PC-3 (cell line): ENCODE measurements around the gene PITX2. TPM values are rescaled to one million over a fixed set of nuclear protein-coding genes. Genes with fewer than 3 reads are reported as not detected.

Source experiments
- ATAC-seq: fragments of 200-7000 bp; cut with Tn5 transposase; 2 replicates; pipeline ENCODE4 v1.9.1; 2020; ENCODE audit warnings: mild to moderate bottlenecking, moderate library complexity
- BruUV-seq: library from RNA; stranded (reverse); fragments of 400-500 nt; replicated peaks from 2 replicates; lab custom pipeline; 2021; lab: Mats Ljungman, UMichigan
- CTCF ChIA-PET: fragments of 300-600 bp; sonication (Branson Sonifier 250); formaldehyde crosslinking; loops from one replicate; lab custom pipeline; 2022; ENCODE audit warnings: antibody characterized with exemption; lab: Charles Lee
- POLR2A ChIA-PET: fragments of 300-600 bp; sonication (Branson Sonifier 250); formaldehyde crosslinking; loops from one replicate; lab custom pipeline; 2022; ENCODE audit warnings: antibody characterized with exemption; ENCODE audit not compliant: unreplicated experiment; lab: Charles Lee
- DNase-seq: peaks from one replicate; pipeline ENCODE4 v3.0.0-alpha.2; 2015
- H2AFZ ChIP-seq: fragments of 300-600 bp; sonication (generic); 2 replicates; pipeline ENCODE4 v1.6.0; 2016; ENCODE audit warnings: antibody characterized with exemption, low read length
- H3F3A ChIP-seq: fragments of 300-600 bp; sonication (generic); one replicate; pipeline ENCODE4 v1.6.0; 2017; ENCODE audit warnings: antibody characterized with exemption, low read length, control low read depth, mild to moderate bottlenecking; ENCODE audit not compliant: unreplicated experiment
- H3K27ac ChIP-seq: fragments of 300-600 bp; sonication (generic); 2 replicates; pipeline ENCODE4 v1.5.1; 2016; ENCODE audit warnings: mild to moderate bottlenecking, low read length
- H3K27me3 ChIP-seq: fragments of 300-600 bp; sonication (generic); 2 replicates; pipeline ENCODE4 v1.6.1; 2016; ENCODE audit warnings: low read length, mixed read lengths
- H3K36me3 ChIP-seq: fragments of 300-600 bp; sonication (generic); 2 replicates; pipeline ENCODE4 v1.6.1; 2016; ENCODE audit warnings: low read depth, mixed run types, low read length, mixed read lengths
- H3K4me1 ChIP-seq: fragments of 300-600 bp; sonication (generic); 2 replicates; pipeline ENCODE4 v1.5.1; 2016; ENCODE audit warnings: low read length; ENCODE audit not compliant: insufficient read depth
- H3K4me2 ChIP-seq: fragments of 300-600 bp; sonication (generic); 2 replicates; pipeline ENCODE4 v1.6.0; 2016; ENCODE audit warnings: low read length
- H3K4me3 ChIP-seq: fragments of 300-600 bp; sonication (generic); 2 replicates; pipeline ENCODE4 v1.5.1; 2016; ENCODE audit warnings: mild to moderate bottlenecking, low read length, mixed read lengths
- H3K79me2 ChIP-seq: fragments of 300-600 bp; sonication (generic); 2 replicates; pipeline ENCODE4 v1.6.1; 2017; ENCODE audit warnings: low read length, mixed read lengths
- H3K9ac ChIP-seq: fragments of 300-600 bp; sonication (generic); 2 replicates; pipeline ENCODE4 v1.6.0; 2016; ENCODE audit warnings: mild to moderate bottlenecking, low read length
- H3K9me2 ChIP-seq: fragments of 300-600 bp; sonication (generic); replicated peaks from 2 replicates; pipeline ENCODE4 v1.6.1; 2016; ENCODE audit warnings: mixed run types, low read length, mixed read lengths
- H3K9me3 ChIP-seq: fragments of 300-600 bp; sonication (generic); 2 replicates; pipeline ENCODE4 v1.6.1; 2016; ENCODE audit warnings: low read length, mixed read lengths
- H4K20me1 ChIP-seq: fragments of 300-600 bp; sonication (generic); 2 replicates; pipeline ENCODE4 v1.6.1; 2016; ENCODE audit warnings: low read length, mixed read lengths
- EZH2 ChIP-seq: fragments of 300-600 bp; sonication (generic); IDR thresholded peaks from one replicate; pipeline ENCODE4 v1.6.1; 2017; ENCODE audit warnings: antibody characterized with exemption, mild to moderate bottlenecking, low read length; ENCODE audit not compliant: unreplicated experiment
- EZH2phosphoT487 ChIP-seq: fragments of 300-600 bp; sonication (generic); IDR thresholded peaks from 2 replicates; pipeline ENCODE4 v1.6.1; 2018; ENCODE audit warnings: mild to moderate bottlenecking, antibody characterized with exemption, low read length, borderline replicate concordance
- intact Hi-C: fragments of 100-400 bp; cut with micrococcal nuclease; formaldehyde crosslinking; loops from 2 replicates; pipeline ENCODE4 v1.9.0; 2023
- total RNA-seq: library from RNA; depleted of rRNA; stranded (reverse); fragments of >200 nt; gene quantifications from 2 replicates; pipeline ENCODE4 v1.2.3, GENCODE V29; 2014
- TF ChIP-seq, protein P1 (sequence below): fragments of 300-600 bp; sonication (generic); conservative IDR thresholded peaks from 2 replicates; pipeline ENCODE4 v1.5.1; 2017; ENCODE audit warnings: antibody characterized with exemption, low read depth, mild to moderate bottlenecking, low read length

The PITX2 gene
- total RNA-seq, 1 experiment from 2014 or later, result 0.55 TPM

DNA sequence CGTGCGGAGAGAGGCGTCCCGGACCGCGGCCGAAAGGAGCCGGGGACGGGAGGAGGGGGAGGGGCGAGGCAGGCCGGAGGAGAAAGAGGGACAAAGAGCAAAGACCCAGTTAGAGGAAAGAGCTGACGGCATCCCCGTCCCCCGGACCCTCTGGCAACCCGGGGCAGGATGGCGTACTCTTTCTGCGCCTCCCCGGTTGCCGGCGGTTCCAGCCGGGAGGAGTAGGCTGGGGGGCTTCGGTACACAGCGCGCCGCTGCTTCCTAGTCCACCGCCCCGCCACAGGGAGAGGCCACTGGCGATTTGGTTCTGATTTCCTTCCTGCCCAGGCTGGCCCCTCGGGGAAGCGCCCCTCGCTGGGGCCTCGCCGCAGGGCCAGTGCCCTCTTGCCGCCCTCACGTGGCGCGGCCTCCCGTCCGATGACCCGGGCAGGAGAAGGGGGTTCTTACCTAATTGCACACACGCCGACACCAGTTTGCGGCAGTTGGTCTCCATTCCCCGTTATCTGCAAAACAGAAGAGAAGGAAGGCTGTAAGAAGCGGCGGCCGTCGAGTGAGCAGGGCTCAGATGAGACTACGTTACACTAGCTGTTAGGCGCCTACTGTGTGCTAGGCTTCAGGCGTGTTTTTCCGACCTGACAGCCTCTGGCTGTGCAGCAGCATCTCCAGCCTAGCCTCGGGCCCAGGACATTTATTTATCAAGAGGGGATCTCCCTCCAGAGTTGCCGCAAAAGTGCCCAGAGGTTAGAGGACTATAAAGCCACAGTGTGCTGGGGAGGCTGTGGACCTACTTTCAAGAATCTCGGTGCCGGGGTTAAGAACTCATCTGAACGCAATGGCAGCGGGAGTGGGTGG is 9.9 kb upstream of the PITX2 start:
- ATAC-seq (no peak; the same call in 1 of the 2 replicates), DNase-seq (no peak)
- CTCF ChIA-PET, result no interaction called here
- POLR2A ChIA-PET, result no interaction called here
- peak overlapping the region; percentile 90; the same call in 1 of the 2 replicates for H3K4me2 ChIP-seq
- H3K9ac ChIP-seq, result no peak overlapping the region
- H4K20me1 ChIP-seq, result no peaks in the 10 kb centered on the region
- no TSS peak for BruUV-seq
- no peak overlapping the region for H3K27ac ChIP-seq
- H3K9me3 ChIP-seq, result no peaks in the 10 kb centered on the region
- no peaks in the 10 kb centered on the region for H3K79me2 ChIP-seq
- TF ChIP-seq, protein P1, sequence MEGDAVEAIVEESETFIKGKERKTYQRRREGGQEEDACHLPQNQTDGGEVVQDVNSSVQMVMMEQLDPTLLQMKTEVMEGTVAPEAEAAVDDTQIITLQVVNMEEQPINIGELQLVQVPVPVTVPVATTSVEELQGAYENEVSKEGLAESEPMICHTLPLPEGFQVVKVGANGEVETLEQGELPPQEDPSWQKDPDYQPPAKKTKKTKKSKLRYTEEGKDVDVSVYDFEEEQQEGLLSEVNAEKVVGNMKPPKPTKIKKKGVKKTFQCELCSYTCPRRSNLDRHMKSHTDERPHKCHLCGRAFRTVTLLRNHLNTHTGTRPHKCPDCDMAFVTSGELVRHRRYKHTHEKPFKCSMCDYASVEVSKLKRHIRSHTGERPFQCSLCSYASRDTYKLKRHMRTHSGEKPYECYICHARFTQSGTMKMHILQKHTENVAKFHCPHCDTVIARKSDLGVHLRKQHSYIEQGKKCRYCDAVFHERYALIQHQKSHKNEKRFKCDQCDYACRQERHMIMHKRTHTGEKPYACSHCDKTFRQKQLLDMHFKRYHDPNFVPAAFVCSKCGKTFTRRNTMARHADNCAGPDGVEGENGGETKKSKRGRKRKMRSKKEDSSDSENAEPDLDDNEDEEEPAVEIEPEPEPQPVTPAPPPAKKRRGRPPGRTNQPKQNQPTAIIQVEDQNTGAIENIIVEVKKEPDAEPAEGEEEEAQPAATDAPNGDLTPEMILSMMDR, result no peak
- TF ChIP-seq EZH2 (no peak), EZH2phosphoT487 (no peak)
- peaks cover 6% of the 10 kb centered on the region; the same call in 1 of the 2 replicates for H3K4me1 ChIP-seq
- peak overlapping the region; percentile 68 for H2AFZ ChIP-seq
- no peaks in the 10 kb centered on the region for H3K9me2 ChIP-seq
- H3K27me3 ChIP-seq, result peaks cover 78% of the 10 kb centered on the region
- H3K4me3 ChIP-seq, result no peak overlapping the region
- no peaks in the 10 kb centered on the region for H3K36me3 ChIP-seq
- no peaks in the 10 kb centered on the region for H3F3A ChIP-seq
- intact Hi-C loops, result loop anchor here (1.0 to 10.0 kb wide), 3 partner anchors 327 to 1402 kb away; no protein-coding TSS in a partner anchor

DNA sequence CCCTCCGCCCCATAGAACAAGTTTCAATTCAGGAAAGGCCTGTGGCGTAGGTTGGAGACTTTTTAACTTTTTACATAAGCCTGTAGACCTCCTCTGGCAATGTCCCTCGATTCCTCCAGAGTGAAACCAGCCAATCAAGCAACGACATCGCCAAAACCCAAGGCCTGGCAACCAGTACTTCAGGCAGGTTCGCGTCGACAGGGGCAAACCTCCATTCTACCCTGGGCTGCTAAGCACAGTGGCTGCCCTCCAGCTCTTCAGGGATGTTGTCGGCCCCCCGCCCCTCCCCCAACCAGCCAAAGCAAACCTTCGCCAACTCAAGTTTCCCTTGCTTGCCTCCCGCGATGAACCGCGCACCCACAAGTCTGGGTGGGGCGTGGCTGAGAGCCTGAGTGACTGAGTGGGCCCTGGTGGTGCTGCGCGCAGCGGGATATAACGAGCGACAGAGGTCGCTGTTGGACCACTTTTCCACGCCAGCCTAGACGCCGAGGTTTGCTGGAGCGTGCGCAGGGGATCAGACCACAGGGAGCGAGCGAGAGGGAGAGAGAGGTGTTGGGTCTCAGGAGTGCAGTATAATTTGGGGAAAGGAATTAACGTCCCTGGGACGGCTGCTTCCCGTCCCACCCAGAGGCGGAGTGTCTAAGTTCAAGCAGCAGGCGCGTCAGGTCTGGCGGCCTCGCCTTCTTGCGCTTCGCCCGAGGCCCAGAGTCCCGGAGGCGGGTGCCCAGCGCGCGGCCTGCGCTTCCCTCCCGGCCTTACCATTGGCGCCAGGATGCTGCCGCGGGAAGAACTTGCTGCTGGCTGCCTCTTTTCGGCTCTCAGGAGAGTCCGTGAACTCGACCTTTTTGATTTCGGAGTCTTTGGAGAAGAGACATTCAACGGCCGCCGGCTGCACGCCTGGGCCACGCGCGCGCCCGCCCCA is 9.0 kb upstream of the PITX2 start:
- DNase-seq (peak; percentile 80), ATAC-seq (peak; percentile 99)
- Histone ChIP-seq H3K27ac (no peak overlapping the region), H3K36me3 (no peaks in the 10 kb centered on the region), H3K27me3 (peaks cover 77% of the 10 kb centered on the region), H2AFZ (peak overlapping the region; percentile 68), H3K9me2 (no peaks in the 10 kb centered on the region), H3F3A (no peaks in the 10 kb centered on the region), H3K4me1 (peaks cover 6% of the 10 kb centered on the region; the same call in 1 of the 2 replicates), H4K20me1 (no peaks in the 10 kb centered on the region), H3K9me3 (no peaks in the 10 kb centered on the region), H3K79me2 (no peaks in the 10 kb centered on the region), H3K4me3 (peak overlapping the region; percentile 61), H3K9ac (no peak overlapping the region), H3K4me2 (peak overlapping the region; percentile 90)
- intact Hi-C loops, result loop anchor here (1.0 to 10.0 kb wide), 4 partner anchors 327 to 1403 kb away; no protein-coding TSS in a partner anchor
- ChIA-PET POLR2A (no interaction called here), CTCF (no interaction called here)
- no peak for TF ChIP-seq EZH2
- TF ChIP-seq, protein P1, result peak; percentile 85
- TF ChIP-seq EZH2phosphoT487, result no peak
- BruUV-seq, result no TSS peak
